Liver (tissue), 9 donors: ENCODE measurements around the gene KRT76. TPM values are rescaled to one million over a fixed set of nuclear protein-coding genes. Genes with fewer than 3 reads are reported as not detected.

Source experiments
- DNase-seq: peaks from one replicate; pipeline ENCODE4 v3.0.0-alpha.2; 2017; ENCODE audit warnings: low spot score
- H3K27ac ChIP-seq, 2 donors: one replicate each; pipeline ENCODE4 v1.7.0; 2013; ENCODE audit warnings: inconsistent platforms in 2 of 2, low read length in 2 of 2, control low read depth in 1 of 2, low read depth in 1 of 2, mild to moderate bottlenecking in 1 of 2
- H3K27me3 ChIP-seq, 4 donors: one replicate each; pipeline versions ENCODE4 v1.6.1 to v1.7.0; 2013; ENCODE audit warnings: low read length in 3 of 4, inconsistent platforms in 1 of 4, mild to moderate bottlenecking in 1 of 4, moderate library complexity in 1 of 4; ENCODE audit not compliant: control insufficient read depth in 4 of 4, insufficient read depth in 4 of 4
- H3K36me3 ChIP-seq, 4 donors: one replicate each; pipeline versions ENCODE4 v1.6.1 to v1.7.0; 2013; ENCODE audit warnings: low read length in 3 of 4, mild to moderate bottlenecking in 3 of 4, low read depth in 1 of 4, moderate library complexity in 1 of 4; ENCODE audit not compliant: control insufficient read depth in 4 of 4, insufficient read depth in 3 of 4
- H3K4me1 ChIP-seq, 4 donors: one replicate each; pipeline versions ENCODE4 v1.6.1 to v1.7.0; 2013; ENCODE audit warnings: low read length in 3 of 4, mild to moderate bottlenecking in 3 of 4, moderate library complexity in 1 of 4; ENCODE audit not compliant: control insufficient read depth in 4 of 4, insufficient read depth in 4 of 4
- H3K4me3 ChIP-seq, 3 donors: one replicate each; pipeline versions ENCODE4 v1.6.1 to v1.7.0; 2013; ENCODE audit warnings: low read length in 3 of 3, control low read depth in 1 of 3, low read depth in 1 of 3, mild to moderate bottlenecking in 1 of 3
- H3K9ac ChIP-seq, 2 donors: one replicate each; pipeline ENCODE4 v1.7.0; 2013; ENCODE audit warnings: low read length in 2 of 2, mild to moderate bottlenecking in 2 of 2, moderate library complexity in 2 of 2, control low read depth in 1 of 2, low read depth in 1 of 2
- H3K9me3 ChIP-seq, 4 donors: one replicate each; pipeline versions ENCODE4 v1.6.1 to v1.7.0; 2013; ENCODE audit warnings: low read length in 3 of 4; ENCODE audit not compliant: control insufficient read depth in 4 of 4
- ATF3 ChIP-seq: IDR thresholded peaks from 2 replicates; pipeline ENCODE4 v1.6.1; 2016; ENCODE audit warnings: antibody characterized with exemption
- CTCF ChIP-seq: fragments of 150-350 bp; IDR thresholded peaks from 2 replicates; pipeline ENCODE4 v1.5.1; 2017; ENCODE audit warnings: improper control_type of control experiment, low read depth, low read length; ENCODE audit not compliant: missing input control
- EGR1 ChIP-seq, 2 donors: IDR thresholded peaks; 2 replicates each; pipeline ENCODE4 v1.6.1; 2016 to 2018; ENCODE audit warnings: antibody characterized with exemption in 2 of 2, low read depth in 2 of 2
- FOXA1 ChIP-seq: IDR thresholded peaks from 2 replicates; pipeline ENCODE4 v1.6.1; 2016; ENCODE audit warnings: antibody characterized with exemption
- FOXA2 ChIP-seq: IDR thresholded peaks from 2 replicates; pipeline ENCODE4 v1.6.1; 2016; ENCODE audit warnings: antibody characterized with exemption
- GABPA ChIP-seq, 2 donors: IDR thresholded peaks in 1 of 2; conservative IDR thresholded peaks in 1 of 2; 2 replicates each; pipeline ENCODE4 v1.6.1; 2016; ENCODE audit warnings: antibody characterized with exemption in 2 of 2, mild to moderate bottlenecking in 1 of 2, moderate library complexity in 1 of 2
- HNF4A ChIP-seq, 2 donors: conservative IDR thresholded peaks; 2 replicates each; pipeline ENCODE4 v1.6.1; 2016; ENCODE audit warnings: antibody characterized with exemption in 2 of 2, mild to moderate bottlenecking in 2 of 2
- HNF4G ChIP-seq: IDR thresholded peaks from 2 replicates; pipeline ENCODE4 v1.6.1; 2016; ENCODE audit warnings: antibody characterized with exemption
- JUND ChIP-seq, 2 donors: IDR thresholded peaks; 2 replicates each; pipeline ENCODE4 v1.6.1; 2016; ENCODE audit warnings: antibody characterized with exemption in 2 of 2
- MAX ChIP-seq: IDR thresholded peaks from 2 replicates; pipeline ENCODE4 v1.6.1; 2016; ENCODE audit warnings: antibody characterized with exemption
- NR2F2 ChIP-seq: IDR thresholded peaks from 2 replicates; pipeline ENCODE4 v1.6.1; 2016; ENCODE audit warnings: antibody characterized with exemption
- RAD21 ChIP-seq, 2 donors: IDR thresholded peaks; 2 replicates each; pipeline ENCODE4 v1.6.1; 2016; ENCODE audit warnings: antibody characterized with exemption in 2 of 2, mild to moderate bottlenecking in 2 of 2
- REST ChIP-seq: IDR thresholded peaks from 2 replicates; pipeline ENCODE4 v1.6.1; 2016; ENCODE audit warnings: antibody characterized with exemption, mild to moderate bottlenecking
- RXRA ChIP-seq, 2 donors: IDR thresholded peaks; 2 replicates each; pipeline ENCODE4 v1.6.1; 2017 to 2018; ENCODE audit warnings: antibody characterized with exemption in 2 of 2, mild to moderate bottlenecking in 1 of 2
- SP1 ChIP-seq: IDR thresholded peaks from 2 replicates; pipeline ENCODE4 v1.6.1; 2018; ENCODE audit warnings: antibody characterized with exemption, mild to moderate bottlenecking
- TAF1 ChIP-seq: conservative IDR thresholded peaks from 2 replicates; pipeline ENCODE4 v1.6.1; 2016; ENCODE audit warnings: antibody characterized with exemption, mild to moderate bottlenecking
- YY1 ChIP-seq: IDR thresholded peaks from 2 replicates; pipeline ENCODE4 v1.6.1; 2016; ENCODE audit warnings: antibody characterized with exemption, mild to moderate bottlenecking
- ZBTB33 ChIP-seq: IDR thresholded peaks from 2 replicates; pipeline ENCODE4 v1.6.1; 2016; ENCODE audit warnings: antibody characterized with exemption
- whole genome bisulfite sequencing: extraction: QIAGEN DNeasy Blood & Tissue Kit; methylation state at CpG from one replicate; pipeline ENCODE4 v1.1.7; 2013; 5-methylcytosine and 5-hydroxymethylcytosine counted together
- polyA plus RNA-seq, 2 donors: library from polyadenylated mRNA; stranded (reverse) in 1 of 2; unstranded in 1 of 2; fragments of 200-250 nt in 1 of 2; fragments of >200 nt in 1 of 2; fragmentation: Nextera tagmentation in 1 of 2; extraction: Ambion mirVana in 1 of 2; gene quantifications; one replicate each; pipeline versions ENCODE4 v1.2.1 to v1.2.3, GENCODE V29; 2013 to 2015
- total RNA-seq, 2 donors: library from RNA; depleted of rRNA; stranded (reverse); fragments of >200 nt; gene quantifications; one replicate each; pipeline ENCODE4 v1.2.3, GENCODE V29; 2014
- donor health status: healthy.
- donor health status: healthy.
- donor health status: healthy.
- donor health status: healthy.
- donor health status: healthy.

KRT76 gene
- total and polyA plus RNA-seq, 4 donors: not detected

- peaks cover 0 to 7% (median 0%) of the 10 kb centered on the region in 4 donors for H3K27me3 ChIP-seq
- no peaks in the 10 kb centered on the region for H3K4me1 ChIP-seq
- WGBS: 73% methylated on average over 6 of the region's 6 CpGs
- no peaks in the 10 kb centered on the region for H3K36me3 ChIP-seq
- H3K4me3 ChIP-seq: no peak overlapping the region
- no peak overlapping the region for H3K9ac ChIP-seq
- H3K27ac ChIP-seq: no peak overlapping the region
- no peaks in the 10 kb centered on the region for H3K9me3 ChIP-seq
- DNase-seq: no peak
- TF ChIP-seq SP1 (no peak), RXRA (IDR thresholded peaks at IDR 0.05) (no peak), TAF1 (no peak), REST (no peak), ZBTB33 (no peak), HNF4A (conservative IDR thresholded peaks at IDR 0.05) (no peak), EGR1 (IDR thresholded peaks at IDR 0.05; ENCODE audit: low read depth in 2 of 2) (no peak), YY1 (no peak), FOXA1 (no peak), FOXA2 (no peak)
Observed at GRCh38 chr12:52771088-52771487, 6.1 kb downstream of the KRT76 start.

GRCh38 chr12:52769946-52770345 lies 7.2 kb downstream of the KRT76 start:
- TF ChIP-seq RXRA (IDR thresholded peaks at IDR 0.05) (no peak), FOXA1 (no peak), HNF4A (conservative IDR thresholded peaks at IDR 0.05) (no peak), JUND (IDR thresholded peaks at IDR 0.05) (no peak), CTCF (no peak), GABPA (IDR thresholded peaks at IDR 0.05 in 1 of 2, conservative IDR thresholded peaks at IDR 0.05 in 1 of 2) (no peak), ATF3 (no peak), MAX (no peak), NR2F2 (no peak), YY1 (no peak), RAD21 (IDR thresholded peaks at IDR 0.05) (no peak), ZBTB33 (no peak), EGR1 (IDR thresholded peaks at IDR 0.05; ENCODE audit: low read depth in 2 of 2) (no peak), REST (no peak), FOXA2 (no peak), SP1 (no peak), HNF4G (no peak), TAF1 (no peak)
- Histone ChIP-seq H3K4me1 (no peaks in the 10 kb centered on the region), H3K27me3 (peaks cover 0 to 7% (median 0%) of the 10 kb centered on the region in 4 donors), H3K36me3 (no peaks in the 10 kb centered on the region), H3K9me3 (no peaks in the 10 kb centered on the region), H3K9ac (no peak overlapping the region), H3K27ac (no peak overlapping the region), H3K4me3 (no peak overlapping the region)
- no peak for DNase-seq
